Colonic mucosa (tissue), 4 donors: ENCODE data around the gene GYG1. TPM values are rescaled to one million over a fixed set of nuclear protein-coding genes. Genes with fewer than 3 reads are reported as not detected.

Source experiments
- DNase-seq: peaks from one replicate; pipeline ENCODE4 v3.0.0-alpha.2; 2020
- H3K27ac ChIP-seq: fragments of 200-600 bp; one replicate; pipeline ENCODE4 v1.8.0; 2021
- H3K27me3 ChIP-seq: fragments of 200-600 bp; one replicate; pipeline ENCODE4 v1.8.0; 2021
- H3K36me3 ChIP-seq: fragments of 200-600 bp; one replicate; pipeline ENCODE4 v1.8.0; 2021
- H3K4me1 ChIP-seq: fragments of 200-600 bp; one replicate; pipeline ENCODE4 v1.8.0; 2021; ENCODE audit warnings: mild to moderate bottlenecking
- H3K4me3 ChIP-seq: fragments of 200-600 bp; one replicate; pipeline ENCODE4 v1.8.0; 2021
- H3K9ac ChIP-seq, 2 donors: one replicate each; pipeline ENCODE4 v1.7.0; 2013; ENCODE audit warnings: control low read depth in 2 of 2, low read depth in 2 of 2, low read length in 2 of 2
- H3K9me3 ChIP-seq: fragments of 200-600 bp; one replicate; pipeline ENCODE4 v1.8.0; 2021
- CTCF ChIP-seq: fragments of 200-600 bp; IDR thresholded peaks from one replicate; pipeline ENCODE4 v1.8.0; 2022; ENCODE audit warnings: antibody characterized with exemption, mild to moderate bottlenecking
- intact Hi-C: fragments of 100-400 bp; cut with DNase I; formaldehyde crosslinking; loops from one replicate; pipeline ENCODE4 v1.14.1; 2022
- total RNA-seq, 2 donors: library from RNA; stranded (reverse); fragmentation: NEBNext Ultra II Directional in 1 of 2; extraction: Animal tissue kit (Norgen Biotek cat#: 25700) in 1 of 2; gene quantifications; one replicate each; pipeline ENCODE4 v1.2.1, GENCODE V29; 2021
- donor health status: healthy.
- donor health status: DM: no; HTN: no; CAD: no.
- donor health status: DM: no; HTN: no; CAD: no.

The GYG1 gene
- total RNA-seq, 2 donors from 2014 or later: 26.1 to 32.2 TPM

DNA sequence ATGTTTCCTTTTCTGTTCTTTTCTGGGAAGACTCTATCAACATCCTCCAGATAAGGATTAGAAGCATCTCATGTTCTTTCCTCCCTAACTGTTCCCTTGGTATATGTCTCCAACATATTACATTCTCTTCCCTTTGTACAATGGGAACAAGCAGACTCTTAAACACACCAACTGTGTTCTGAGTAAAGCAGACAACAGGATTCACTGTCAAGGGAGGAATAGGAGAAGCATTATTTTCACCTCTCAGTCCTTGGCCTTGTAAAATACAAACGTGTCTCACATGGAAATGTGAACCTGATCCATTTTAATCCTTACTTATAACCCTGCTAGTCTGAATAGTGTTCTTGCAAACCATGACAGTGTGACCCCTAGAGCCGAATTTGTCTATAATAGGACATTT, 19.6 kb downstream of the GYG1 start:
- Histone ChIP-seq H3K4me3 (no peak overlapping the region), H3K9ac (no peak overlapping the region), H3K27me3 (no peaks in the 10 kb centered on the region), H3K27ac (no peak overlapping the region), H3K4me1 (no peaks in the 10 kb centered on the region), H3K36me3 (no peaks in the 10 kb centered on the region), H3K9me3 (no peaks in the 10 kb centered on the region)
- intact Hi-C loops: no loop called here
- no peak for TF ChIP-seq CTCF
- DNase-seq: no peak

DNA sequence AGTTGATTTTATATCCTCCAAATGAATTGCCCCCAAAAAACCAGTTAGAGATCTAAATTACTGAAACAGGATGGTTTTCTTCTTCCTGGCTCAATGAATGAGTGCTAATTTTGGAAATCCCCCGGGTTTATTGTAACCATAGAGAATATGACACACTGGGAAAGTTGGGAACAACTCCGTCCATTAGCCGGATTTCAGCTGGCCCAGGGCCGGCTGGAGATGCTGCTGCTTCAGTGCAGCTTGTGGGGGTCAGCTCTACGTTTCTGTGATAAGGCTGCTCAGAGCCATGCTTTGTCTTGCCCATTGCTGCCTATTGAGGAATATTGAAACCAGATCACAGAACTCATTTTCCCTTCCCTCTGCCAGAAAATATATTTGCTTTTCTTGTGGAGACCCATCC, 20.3 kb downstream of the GYG1 start:
- TF ChIP-seq CTCF: no peak
- H3K27ac ChIP-seq: no peak overlapping the region

GRCh38 chr3:149013726-149014125, 22.4 kb downstream of the GYG1 start:
- H3K4me1 ChIP-seq: no peaks in the 10 kb centered on the region
- TF ChIP-seq CTCF: no peak
- no peaks in the 10 kb centered on the region for H3K9me3 ChIP-seq
- DNase-seq: no peak
- no peaks in the 10 kb centered on the region for H3K27me3 ChIP-seq
- H3K36me3 ChIP-seq: no peaks in the 10 kb centered on the region
- intact Hi-C loops: no loop called here
- no peak overlapping the region for H3K27ac ChIP-seq
- no peak overlapping the region for H3K9ac ChIP-seq
- no peak overlapping the region for H3K4me3 ChIP-seq

More for the DNA sequence above, 20.3 kb downstream of the GYG1 start:
- no peaks in the 10 kb centered on the region for H3K4me1 ChIP-seq
- DNase-seq: no peak
- no peaks in the 10 kb centered on the region for H3K36me3 ChIP-seq
- H3K27me3 ChIP-seq: no peaks in the 10 kb centered on the region
- H3K4me3 ChIP-seq: no peak overlapping the region
- intact Hi-C loops: no loop called here
- no peak overlapping the region for H3K9ac ChIP-seq
- H3K9me3 ChIP-seq: no peaks in the 10 kb centered on the region

DNA sequence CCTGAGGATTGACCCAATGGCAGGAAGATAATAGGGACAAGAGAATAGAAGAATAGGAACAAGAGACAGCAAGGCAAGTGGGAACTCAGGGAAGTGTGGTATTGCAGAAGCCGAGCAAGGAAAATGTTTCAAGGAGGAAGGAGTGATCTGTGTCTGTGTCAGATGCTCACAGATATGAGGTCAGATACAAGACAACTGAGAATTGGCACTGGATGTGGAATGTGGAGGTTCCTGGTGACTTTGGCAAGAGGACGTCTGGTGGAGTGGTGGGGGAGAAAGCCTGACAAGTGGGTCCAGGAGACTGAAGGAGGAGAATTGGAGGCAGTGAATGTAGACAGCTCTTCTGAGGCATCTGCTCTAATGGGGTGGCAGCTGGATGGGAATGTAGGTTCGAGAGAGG, 24.1 kb downstream of the GYG1 start:
- no peak for TF ChIP-seq CTCF
- Histone ChIP-seq H3K4me3 (no peak overlapping the region), H3K27ac (no peak overlapping the region), H3K36me3 (no peaks in the 10 kb centered on the region), H3K9me3 (no peaks in the 10 kb centered on the region), H3K27me3 (no peaks in the 10 kb centered on the region), H3K9ac (no peak overlapping the region), H3K4me1 (no peaks in the 10 kb centered on the region)
- no peak for DNase-seq
- intact Hi-C loops: no loop called here

GRCh38 chr3:149016242-149016641, 24.9 kb downstream of the GYG1 start:
- intact Hi-C loops: no loop called here
- no peaks in the 10 kb centered on the region for H3K36me3 ChIP-seq
- TF ChIP-seq CTCF: no peak

More at GRCh38 chr3:149016242-149016641, 24.9 kb downstream of the GYG1 start:
- no peak overlapping the region for H3K27ac ChIP-seq
- DNase-seq: no peak
- H3K27me3 ChIP-seq: no peaks in the 10 kb centered on the region
- H3K9me3 ChIP-seq: no peaks in the 10 kb centered on the region
- no peak overlapping the region for H3K4me3 ChIP-seq
- no peaks in the 10 kb centered on the region for H3K4me1 ChIP-seq
- H3K9ac ChIP-seq: no peak overlapping the region
